K562 (cell line): ENCODE results near the gene PRICKLE3. TPM values are rescaled to one million over a fixed set of nuclear protein-coding genes. Genes with fewer than 3 reads are reported as not detected.
A peak's percentile ranks its signal among the peaks of the same experiment; 100 is the strongest.

ENCODE experiments used
- ATAC-seq: fragments of 200-7000 bp; cut with Tn5 transposase; 3 replicates; pipeline ENCODE4 v1.9.1; 2020; ENCODE audit warnings: moderate library complexity
- BruUV-seq: library from RNA; stranded (reverse); fragments of 400-500 nt; replicated peaks from 2 replicates; lab custom pipeline; 2021; lab: Mats Ljungman, UMichigan
- CTCF ChIA-PET: fragments of 300-600 bp; formaldehyde crosslinking; extraction: SDS; loops from one replicate; lab custom pipeline; 2021; ENCODE audit warnings: low intra/inter-chr PET ratio; lab: Yijun Ruan, JAX
- POLR2A ChIA-PET: fragments of 300-600, 350-650 bp; sonication (Branson Sonifier 250); formaldehyde crosslinking; extraction: SDS; loops from one replicate; lab custom pipeline; 2021; ENCODE audit warnings: antibody characterized with exemption, inconsistent platforms; lab: Yijun Ruan, JAX
- DNase-seq, 4 experiments: peaks; one replicate each; pipeline versions ENCODE4 v3.0.0 to v3.0.0-alpha.2; 2011 to 2018; ENCODE audit warnings: low spot score in 3 of 4, mixed read lengths in 3 of 4; ENCODE audit errors: extremely low read depth in 1 of 4
- FAIRE-seq: peaks from 2 replicates; lab custom pipeline; 2011; peaks lifted over from hg19 to GRCh38; lab: Jason Lieb, UNC
- H2AFZ ChIP-seq: 2 replicates; pipeline ENCODE4 v1.6.0; 2011; ENCODE audit warnings: low read depth, low read length, control low read depth, inconsistent platforms
- H3K27ac ChIP-seq: fragments of 200-600 bp; 3 replicates; pipeline ENCODE4 v1.8.0; 2011; ENCODE audit warnings: low read depth, mild to moderate bottlenecking, control low read depth, inconsistent platforms, low read length, moderate library complexity, mixed read lengths; ENCODE audit errors: extremely low read depth
- H3K27me3 ChIP-seq, 2 experiments: fragments of 300-600 bp in 1 of 2; 2 replicates in 1 of 2; 3 replicates in 1 of 2; pipeline versions ENCODE4 v1.6.0 to v1.8.0; 2011; ENCODE audit warnings: inconsistent platforms in 2 of 2, low read length in 2 of 2, mild to moderate bottlenecking in 1 of 2, mixed read lengths in 1 of 2, moderate library complexity in 1 of 2; ENCODE audit not compliant: control insufficient read depth in 2 of 2, insufficient read depth in 2 of 2
- H3K36me3 ChIP-seq: fragments of 300-600 bp; 3 replicates; pipeline ENCODE4 v1.8.0; 2011; ENCODE audit warnings: mild to moderate bottlenecking, low read length, inconsistent platforms; ENCODE audit not compliant: control insufficient read depth, insufficient read depth
- H3K4me1 ChIP-seq, 2 experiments: fragments of 200-600 bp in 1 of 2; replicated peaks in 1 of 2; 2 replicates in 1 of 2; 3 replicates in 1 of 2; pipeline versions ENCODE4 v1.5.1 to v1.8.0; 2011; ENCODE audit warnings: inconsistent platforms in 2 of 2, low read length in 2 of 2, mild to moderate bottlenecking in 1 of 2, mixed read lengths in 1 of 2, moderate library complexity in 1 of 2; ENCODE audit not compliant: control insufficient read depth in 2 of 2, insufficient read depth in 2 of 2
- H3K4me2 ChIP-seq: 2 replicates; pipeline ENCODE4 v1.6.1; 2011; ENCODE audit warnings: low read length, control low read depth, inconsistent platforms, mixed read lengths; ENCODE audit not compliant: insufficient read depth
- H3K4me3 ChIP-seq: fragments of 200-600 bp; sonication (generic), shearing (Covaris generic); 2 replicates; pipeline ENCODE4 v1.5.1; 2016; ENCODE audit warnings: control low read depth, inconsistent platforms
- H3K79me2 ChIP-seq: fragments of 200-600 bp; 3 replicates; pipeline ENCODE4 v1.8.0; 2011; ENCODE audit warnings: low read length, inconsistent platforms; ENCODE audit not compliant: control insufficient read depth, insufficient read depth
- H3K9ac ChIP-seq, 2 experiments: 2 replicates each; pipeline versions ENCODE4 v1.6.0 to v1.6.1; 2011; ENCODE audit warnings: low read depth in 2 of 2, low read length in 2 of 2, control low read depth in 1 of 2, inconsistent platforms in 1 of 2, mild to moderate bottlenecking in 1 of 2, mixed read lengths in 1 of 2; ENCODE audit not compliant: insufficient read depth in 1 of 2
- H3K9me1 ChIP-seq: one replicate; pipeline ENCODE4 v1.6.0; 2011; ENCODE audit warnings: inconsistent platforms, mild to moderate bottlenecking, low read length, moderate library complexity; ENCODE audit not compliant: control insufficient read depth, insufficient read depth
- H3K9me3 ChIP-seq: replicated peaks from 2 replicates; pipeline ENCODE4 v1.5.1; 2011; ENCODE audit warnings: low read depth, low read length, inconsistent platforms; ENCODE audit not compliant: control insufficient read depth, insufficient read depth
- H4K20me1 ChIP-seq: replicated peaks from 2 replicates; pipeline ENCODE4 v1.6.1; 2011; ENCODE audit warnings: low read length, inconsistent platforms, mixed read lengths; ENCODE audit not compliant: control insufficient read depth, insufficient read depth
- HCFC1 ChIP-seq: IDR thresholded peaks from 2 replicates; pipeline ENCODE4 v1.6.1; 2012; ENCODE audit warnings: low read depth, low read length, improper control_type of control experiment
- OTX1 ChIP-seq: fragments of 450-650 bp; formaldehyde crosslinking; IDR thresholded peaks from 2 replicates; pipeline ENCODE4 v1.4.0; 2022; ENCODE audit warnings: mild to moderate bottlenecking
- PHB2 ChIP-seq: fragments of 450-650 bp; IDR thresholded peaks from 2 replicates; pipeline ENCODE4 v1.6.1; 2017; ENCODE audit warnings: low read depth
- SIX5 ChIP-seq, 2 experiments: IDR thresholded peaks; 2 replicates each; pipeline ENCODE4 v1.6.1; 2011; ENCODE audit warnings: low read length in 2 of 2, borderline replicate concordance in 1 of 2, low read depth in 1 of 2, mild to moderate bottlenecking in 1 of 2, moderate library complexity in 1 of 2; ENCODE audit not compliant: insufficient read depth in 1 of 2
- XRCC4 ChIP-seq: IDR thresholded peaks from one replicate; pipeline ENCODE4 v1.6.1; 2011; ENCODE audit not compliant: insufficient read depth, insufficient read length; ENCODE audit errors: extremely low read depth
- ZNF143 ChIP-seq: sonication (generic); formaldehyde crosslinking; IDR thresholded peaks from 2 replicates; pipeline ENCODE4 v1.9.0; 2022; ENCODE audit warnings: mild to moderate bottlenecking, missing genetic modification reagents
- ZNF217 ChIP-seq: sonication (generic); formaldehyde crosslinking; IDR thresholded peaks from 2 replicates; pipeline ENCODE4 v1.8.0; 2022; ENCODE audit warnings: mild to moderate bottlenecking, missing genetic modification reagents
- ZNF668 ChIP-seq: fragments of 250-450 bp; sonication (Bioruptor Pico); IDR thresholded peaks from 2 replicates; pipeline ENCODE4 v1.8.0; 2022; ENCODE audit warnings: mild to moderate bottlenecking, inconsistent platforms
- WGBS: fragments of 100-300 bp; shearing (Covaris generic); methylation state at CpG from one replicate; pipeline ENCODE4 v1.1.6; 2016; ENCODE audit warnings: low coverage, mixed read lengths; ENCODE audit not compliant: insufficient coverage; ENCODE audit errors: missing lambda C conversion rate; 5-methylcytosine and 5-hydroxymethylcytosine counted together
- in situ Hi-C: fragments of 300-500 bp; cut with MboI; formaldehyde crosslinking; loops from 4 replicates; pipeline ENCODE4 v1.15.0; 2018; ENCODE audit warnings: inconsistent platforms, mixed read lengths
- intact Hi-C: fragments of 100-400 bp; cut with micrococcal nuclease; formaldehyde crosslinking; loops from 2 replicates; pipeline ENCODE4 v1.14.2; 2022
- polyA plus RNA-seq, 8 experiments: library from polyadenylated mRNA; depleted of rRNA in 4 of 8; stranded (reverse) in 5 of 8; unstranded in 3 of 8; fragments of >200 nt; fragmentation: Nextera tagmentation in 2 of 8; fragmentation: Illumina TruSeq in 1 of 8; extraction: Ambion mirVana in 2 of 8; extraction: Trizol in 1 of 8; gene quantifications; 2 replicates each; pipeline versions ENCODE4 v1.2.1 to v1.2.3, GENCODE V29; 2011 to 2014; ENCODE audit warnings: inconsistent platforms in 1 of 8, missing spikeins in 1 of 8
- total RNA-seq, 7 experiments: library from RNA; depleted of rRNA in 6 of 7; stranded (reverse); fragments of >200 nt in 6 of 7; fragmentation: Illumina TruSeq in 2 of 7; extraction: Trizol in 2 of 7; gene quantifications; 2 replicates each; pipeline versions ENCODE4 v1.2.1 to v1.2.3, GENCODE V29; 2011 to 2021; ENCODE audit warnings: low replicate concordance in 1 of 7
- TF ChIP-seq, protein P1 (sequence below), 2 experiments: fragments of 450-650 bp; IDR thresholded peaks; 2 replicates each; pipeline ENCODE4 v1.6.1; 2018; ENCODE audit warnings: mild to moderate bottlenecking in 2 of 2, low read depth in 1 of 2; ENCODE audit not compliant: partially characterized antibody in 2 of 2
- TF ChIP-seq, protein P2 (sequence below): fragments of 450-650 bp; formaldehyde crosslinking; IDR thresholded peaks from 2 replicates; pipeline ENCODE4 v1.4.0; 2022; ENCODE audit warnings: mild to moderate bottlenecking, moderate library complexity

PRICKLE3 gene
- total and polyA plus RNA-seq, 9 of the 15 experiments (the other 6 are each of a cell fraction or from before 2014, with no cell fraction given) = 1.1 to 44.3 (median 14.0) TPM

DNA sequence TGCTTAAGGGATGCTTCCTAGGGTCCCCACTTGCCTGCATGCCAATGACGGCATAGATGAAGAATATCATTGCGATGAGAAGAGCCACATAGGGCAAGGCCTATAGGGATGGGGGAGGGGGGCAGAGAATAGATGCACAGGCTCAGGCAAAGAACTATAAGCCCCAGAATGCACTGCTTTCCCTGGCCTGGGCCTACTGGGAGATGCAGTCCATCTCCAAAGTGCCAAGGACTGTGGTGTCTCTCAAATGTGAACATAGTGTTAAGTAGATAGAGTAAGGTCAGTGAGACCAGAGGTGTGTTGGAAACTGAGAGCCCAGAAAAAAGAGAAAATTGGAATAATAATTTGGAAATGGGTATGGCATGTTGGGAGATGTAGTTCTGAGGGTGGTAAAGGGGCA is 26.0 kb upstream of the PRICKLE3 start:
- no peak overlapping the region for H3K9ac ChIP-seq
- H3K27me3 ChIP-seq = peaks cover 0 to 9% of the 10 kb centered on the region in 2 experiments; a peak in 1 of 5 replicates
- H3K4me3 ChIP-seq = no peak overlapping the region
- intact Hi-C loops = no loop called here
- BruUV-seq = no TSS peak
- CTCF ChIA-PET = no interaction called here
- H3K4me1 ChIP-seq = peaks cover 0 to 7% of the 10 kb centered on the region in 2 experiments; a peak in 3 of 5 replicates
- TF ChIP-seq HCFC1 (peak; percentile 71), SIX5 (IDR thresholded peaks at IDR 0.05; ENCODE audit: borderline replicate concordance in 1 of 2, insufficient read depth in 1 of 2, low read depth in 1 of 2, low read length in 2 of 2) (peak in 1 of 2 experiments; percentile 39; a peak in 1 of 4 replicates), ZNF668 (CRISPR knock-in tag) (no peak), OTX1 (no peak), ZNF143 (CRISPR knock-in tag) (peak; percentile 67), PHB2 (no peak), ZNF217 (no peak), XRCC4 (no peak)
- TF ChIP-seq, protein P1, sequence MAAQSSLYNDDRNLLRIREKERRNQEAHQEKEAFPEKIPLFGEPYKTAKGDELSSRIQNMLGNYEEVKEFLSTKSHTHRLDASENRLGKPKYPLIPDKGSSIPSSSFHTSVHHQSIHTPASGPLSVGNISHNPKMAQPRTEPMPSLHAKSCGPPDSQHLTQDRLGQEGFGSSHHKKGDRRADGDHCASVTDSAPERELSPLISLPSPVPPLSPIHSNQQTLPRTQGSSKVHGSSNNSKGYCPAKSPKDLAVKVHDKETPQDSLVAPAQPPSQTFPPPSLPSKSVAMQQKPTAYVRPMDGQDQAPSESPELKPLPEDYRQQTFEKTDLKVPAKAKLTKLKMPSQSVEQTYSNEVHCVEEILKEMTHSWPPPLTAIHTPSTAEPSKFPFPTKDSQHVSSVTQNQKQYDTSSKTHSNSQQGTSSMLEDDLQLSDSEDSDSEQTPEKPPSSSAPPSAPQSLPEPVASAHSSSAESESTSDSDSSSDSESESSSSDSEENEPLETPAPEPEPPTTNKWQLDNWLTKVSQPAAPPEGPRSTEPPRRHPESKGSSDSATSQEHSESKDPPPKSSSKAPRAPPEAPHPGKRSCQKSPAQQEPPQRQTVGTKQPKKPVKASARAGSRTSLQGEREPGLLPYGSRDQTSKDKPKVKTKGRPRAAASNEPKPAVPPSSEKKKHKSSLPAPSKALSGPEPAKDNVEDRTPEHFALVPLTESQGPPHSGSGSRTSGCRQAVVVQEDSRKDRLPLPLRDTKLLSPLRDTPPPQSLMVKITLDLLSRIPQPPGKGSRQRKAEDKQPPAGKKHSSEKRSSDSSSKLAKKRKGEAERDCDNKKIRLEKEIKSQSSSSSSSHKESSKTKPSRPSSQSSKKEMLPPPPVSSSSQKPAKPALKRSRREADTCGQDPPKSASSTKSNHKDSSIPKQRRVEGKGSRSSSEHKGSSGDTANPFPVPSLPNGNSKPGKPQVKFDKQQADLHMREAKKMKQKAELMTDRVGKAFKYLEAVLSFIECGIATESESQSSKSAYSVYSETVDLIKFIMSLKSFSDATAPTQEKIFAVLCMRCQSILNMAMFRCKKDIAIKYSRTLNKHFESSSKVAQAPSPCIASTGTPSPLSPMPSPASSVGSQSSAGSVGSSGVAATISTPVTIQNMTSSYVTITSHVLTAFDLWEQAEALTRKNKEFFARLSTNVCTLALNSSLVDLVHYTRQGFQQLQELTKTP (IDR thresholded peaks at IDR 0.05; ENCODE audit: low read depth in 1 of 2, partially characterized antibody in 2 of 2) = peak in 1 of 2 experiments; percentile 94
- TF ChIP-seq, protein P2, sequence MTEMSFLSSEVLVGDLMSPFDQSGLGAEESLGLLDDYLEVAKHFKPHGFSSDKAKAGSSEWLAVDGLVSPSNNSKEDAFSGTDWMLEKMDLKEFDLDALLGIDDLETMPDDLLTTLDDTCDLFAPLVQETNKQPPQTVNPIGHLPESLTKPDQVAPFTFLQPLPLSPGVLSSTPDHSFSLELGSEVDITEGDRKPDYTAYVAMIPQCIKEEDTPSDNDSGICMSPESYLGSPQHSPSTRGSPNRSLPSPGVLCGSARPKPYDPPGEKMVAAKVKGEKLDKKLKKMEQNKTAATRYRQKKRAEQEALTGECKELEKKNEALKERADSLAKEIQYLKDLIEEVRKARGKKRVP (CRISPR knock-in tag) = no peak
- no peak overlapping the region for H3K27ac ChIP-seq
- H3K36me3 ChIP-seq = no peaks in the 10 kb centered on the region
- WGBS = 0% methylated on average over 2 of the region's 2 CpGs
- peak; percentile 59; the same call in 2 of the 3 replicates for ATAC-seq
- H3K9me3 ChIP-seq = no peaks in the 10 kb centered on the region
- FAIRE-seq = no peak
- no peaks in the 10 kb centered on the region for H3K9me1 ChIP-seq
- in situ Hi-C loops = no loop called here
- no peak for DNase-seq
- no peak overlapping the region for H3K4me2 ChIP-seq
- H3K79me2 ChIP-seq = no peaks in the 10 kb centered on the region
- H4K20me1 ChIP-seq = no peaks in the 10 kb centered on the region
- POLR2A ChIA-PET = interaction anchor here (0.5 kb wide), 1 partner anchor 1053 kb away, joined by 3 read pairs; no protein-coding TSS in a partner anchor
- H2AFZ ChIP-seq = no peak overlapping the region
